GM23248 (cell line): ENCODE results near the gene MYOG.

ENCODE experiments used
- EZH2 ChIP-seq: fragments of 200-600 bp; sonication (generic); IDR thresholded peaks from 2 replicates; pipeline ENCODE4 v1.6.1; 2018; ENCODE audit warnings: antibody characterized with exemption, mild to moderate bottlenecking; ENCODE audit not compliant: insufficient read depth, poor library complexity, severe bottlenecking
- EZH2phosphoT487 ChIP-seq: fragments of 200-600 bp; sonication (generic); IDR thresholded peaks from 2 replicates; pipeline ENCODE4 v1.6.1; 2018; ENCODE audit warnings: antibody characterized with exemption, moderate library complexity, mild to moderate bottlenecking, low read depth; ENCODE audit not compliant: insufficient read depth

- TF ChIP-seq EZH2 (no peak), EZH2phosphoT487 (no peak)
Measured at GRCh38 chr1:203096566-203096965, 10.8 kb upstream of the MYOG start.
